ENCODE data around the gene UQCRC1. TPM values are rescaled to one million over a fixed set of nuclear protein-coding genes. Genes with fewer than 3 reads are reported as not detected.

The UQCRC1 gene
- total RNA-seq, 1 donor from 2014 or later = 240 TPM

GRCh38 chr3:48648188-48648850 is 38.9 kb upstream of the UQCRC1 start:
- peaks cover 6% of the 10 kb centered on the region for H3K4me1 Mint-ChIP-seq
- no peak overlapping the region for H3K4me3 Mint-ChIP-seq
- Histone ChIP-seq H3K27me3 (no peaks in the 10 kb centered on the region), H3K4me3 (no peak overlapping the region), H3K9me3 (ENCODE audit: low read depth) (no peaks in the 10 kb centered on the region), H4K20me1 (ENCODE audit: low read depth) (no peaks in the 10 kb centered on the region), H3K4me2 (no peak overlapping the region), H3K9ac (no peak overlapping the region), H3K4me1 (no peaks in the 10 kb centered on the region), H3K36me3 (no peaks in the 10 kb centered on the region), H3K79me2 (ENCODE audit: low read depth) (no peaks in the 10 kb centered on the region), H3F3A (ENCODE audit: low read depth) (no peaks in the 10 kb centered on the region), H2AFZ (replicated peaks) (no peak overlapping the region), H3K27ac (no peak overlapping the region)
- peaks cover 3% of the 10 kb centered on the region for H3K27me3 Mint-ChIP-seq (ENCODE audit: insufficient read depth, low read depth)
- DNase-seq (ENCODE audit: low spot score) = no peak
- TF ChIP-seq EZH2 (IDR thresholded peaks at IDR 0.05) (no peak), EZH2phosphoT487 (IDR thresholded peaks at IDR 0.05) (no peak), CTCF (IDR thresholded peaks at IDR 0.05) (no peak)
- no peaks in the 10 kb centered on the region for H3K9me3 Mint-ChIP-seq
- H3K36me3 Mint-ChIP-seq = peaks cover 11% of the 10 kb centered on the region
- H3K27ac Mint-ChIP-seq = no peak overlapping the region

- H3K79me2 ChIP-seq (ENCODE audit: low read depth) = no peaks in the 10 kb centered on the region
- H3K27ac ChIP-seq = no peak overlapping the region
- no peaks in the 10 kb centered on the region for H4K20me1 ChIP-seq (ENCODE audit: low read depth)
- no peak for DNase-seq (ENCODE audit: low spot score)
- no peak overlapping the region for H3K27ac Mint-ChIP-seq
- no peak overlapping the region for H3K9ac ChIP-seq
- no peaks in the 10 kb centered on the region for H3K4me1 ChIP-seq
- H3K4me3 Mint-ChIP-seq = no peak overlapping the region
- no peak overlapping the region for H3K4me2 ChIP-seq
- H3K9me3 Mint-ChIP-seq = no peaks in the 10 kb centered on the region
- H3K36me3 ChIP-seq = no peaks in the 10 kb centered on the region
- H2AFZ ChIP-seq (replicated peaks) = no peak overlapping the region
- H3K9me3 ChIP-seq (ENCODE audit: low read depth) = no peaks in the 10 kb centered on the region
- H3K36me3 Mint-ChIP-seq = peaks cover 5% of the 10 kb centered on the region
- TF ChIP-seq EZH2 (IDR thresholded peaks at IDR 0.05) (no peak), EZH2phosphoT487 (IDR thresholded peaks at IDR 0.05) (no peak), CTCF (IDR thresholded peaks at IDR 0.05) (no peak)
- H3F3A ChIP-seq (ENCODE audit: low read depth) = no peaks in the 10 kb centered on the region
- H3K27me3 ChIP-seq = no peaks in the 10 kb centered on the region
- peaks cover 2% of the 10 kb centered on the region for H3K27me3 Mint-ChIP-seq (ENCODE audit: insufficient read depth, low read depth)
- H3K4me1 Mint-ChIP-seq = peaks cover 3% of the 10 kb centered on the region
- no peak overlapping the region for H3K4me3 ChIP-seq
These were observed 38.3 kb upstream of the UQCRC1 start for GRCh38 chr3:48647714-48648113.

GRCh38 chr3:48644898-48645760 is 35.7 kb upstream of the UQCRC1 start:
- TF ChIP-seq CTCF (IDR thresholded peaks at IDR 0.05) (no peak), EZH2 (IDR thresholded peaks at IDR 0.05) (no peak), EZH2phosphoT487 (IDR thresholded peaks at IDR 0.05) (no peak)
- no peaks in the 10 kb centered on the region for H3K9me3 ChIP-seq (ENCODE audit: low read depth)
- Mint-ChIP-seq H3K4me1 (no peaks in the 10 kb centered on the region), H3K27me3 (ENCODE audit: insufficient read depth, low read depth) (peaks cover 2% of the 10 kb centered on the region), H3K27ac (no peak overlapping the region), H3K36me3 (no peaks in the 10 kb centered on the region), H3K9me3 (no peaks in the 10 kb centered on the region), H3K4me3 (no peak overlapping the region)
- no peaks in the 10 kb centered on the region for H4K20me1 ChIP-seq (ENCODE audit: low read depth)
- no peak overlapping the region for H3K4me3 ChIP-seq
- no peak overlapping the region for H3K27ac ChIP-seq
- H3F3A ChIP-seq (ENCODE audit: low read depth) = no peaks in the 10 kb centered on the region
- no peaks in the 10 kb centered on the region for H3K4me1 ChIP-seq
- H3K79me2 ChIP-seq (ENCODE audit: low read depth) = no peaks in the 10 kb centered on the region
- no peaks in the 10 kb centered on the region for H3K36me3 ChIP-seq
- no peak overlapping the region for H3K4me2 ChIP-seq
- H3K27me3 ChIP-seq = no peaks in the 10 kb centered on the region
- no peak overlapping the region for H3K9ac ChIP-seq
- no peak for DNase-seq (ENCODE audit: low spot score)
- no peak overlapping the region for H2AFZ ChIP-seq (replicated peaks)
